Measurements from ENCODE around the gene ADGB. TPM values are rescaled to one million over a fixed set of nuclear protein-coding genes. Genes with fewer than 3 reads are reported as not detected.

The ADGB gene
- total and polyA plus RNA-seq, 9 of the 15 experiments (the other 6 are each of a cell fraction or from before 2014, with no cell fraction given), result not detected

- TF ChIP-seq HNRNPUL1 (IDR thresholded peaks at IDR 0.05; ENCODE audit: low read length) (no peak), ZNF3 (CRISPR knock-in tag; IDR thresholded peaks at IDR 0.05) (no peak), MED1 (CRISPR knock-in tag; IDR thresholded peaks at IDR 0.05; ENCODE audit: borderline replicate concordance) (no peak), ZNF165 (CRISPR knock-in tag; IDR thresholded peaks at IDR 0.05; ENCODE audit: borderline replicate concordance) (peak; percentile 93), RBBP5 (IDR thresholded peaks at IDR 0.05; ENCODE audit: borderline replicate concordance, insufficient read depth, low read length, poor library complexity, severe bottlenecking) (peak; percentile 69), ERF (CRISPR knock-in tag; IDR thresholded peaks at IDR 0.05) (peak; percentile 86; the same call in 1 of the 2 replicates), SIN3A (IDR thresholded peaks at IDR 0.05; ENCODE audit: borderline replicate concordance in 2 of 2, control insufficient read depth in 1 of 2, low read depth in 2 of 2, low read length in 2 of 2) (peak in 1 of 2 experiments; percentile 39; a peak in 1 of 4 replicates), EWSR1 (IDR thresholded peaks at IDR 0.05; ENCODE audit: borderline replicate concordance, low read depth, partially characterized antibody) (no peak), RAD51 (IDR thresholded peaks at IDR 0.05; ENCODE audit: borderline replicate concordance, low read depth) (no peak), SPI1 (IDR thresholded peaks at IDR 0.05; ENCODE audit: borderline replicate concordance, low read depth, low read length) (no peak), GTF2E2 (tag; IDR thresholded peaks at IDR 0.05) (no peak), KDM5B (IDR thresholded peaks at IDR 0.05; ENCODE audit: insufficient replicate concordance, low read depth, low read length) (no peak), CBX2 (IDR thresholded peaks at IDR 0.05; ENCODE audit: insufficient read depth, low read length, poor library complexity, severe bottlenecking) (no peak), GABPB2 (CRISPR knock-in tag; conservative IDR thresholded peaks at IDR 0.05) (no peak), HCFC1 (IDR thresholded peaks at IDR 0.05; ENCODE audit: low read depth, low read length) (peak; percentile 63), E2F3 (CRISPR knock-in tag; IDR thresholded peaks at IDR 0.05) (peak; percentile 77; the same call in 1 of the 2 replicates), ZNF75A (CRISPR knock-in tag; IDR thresholded peaks at IDR 0.05) (peak; percentile 67; the same call in 1 of the 2 replicates), BDP1 (IDR thresholded peaks at IDR 0.05; ENCODE audit: insufficient read depth, insufficient read length) (no peak), ZNF431 (CRISPR knock-in tag; IDR thresholded peaks at IDR 0.05) (peak; percentile 68; the same call in 1 of the 2 replicates)
- TF ChIP-seq, protein P1, sequence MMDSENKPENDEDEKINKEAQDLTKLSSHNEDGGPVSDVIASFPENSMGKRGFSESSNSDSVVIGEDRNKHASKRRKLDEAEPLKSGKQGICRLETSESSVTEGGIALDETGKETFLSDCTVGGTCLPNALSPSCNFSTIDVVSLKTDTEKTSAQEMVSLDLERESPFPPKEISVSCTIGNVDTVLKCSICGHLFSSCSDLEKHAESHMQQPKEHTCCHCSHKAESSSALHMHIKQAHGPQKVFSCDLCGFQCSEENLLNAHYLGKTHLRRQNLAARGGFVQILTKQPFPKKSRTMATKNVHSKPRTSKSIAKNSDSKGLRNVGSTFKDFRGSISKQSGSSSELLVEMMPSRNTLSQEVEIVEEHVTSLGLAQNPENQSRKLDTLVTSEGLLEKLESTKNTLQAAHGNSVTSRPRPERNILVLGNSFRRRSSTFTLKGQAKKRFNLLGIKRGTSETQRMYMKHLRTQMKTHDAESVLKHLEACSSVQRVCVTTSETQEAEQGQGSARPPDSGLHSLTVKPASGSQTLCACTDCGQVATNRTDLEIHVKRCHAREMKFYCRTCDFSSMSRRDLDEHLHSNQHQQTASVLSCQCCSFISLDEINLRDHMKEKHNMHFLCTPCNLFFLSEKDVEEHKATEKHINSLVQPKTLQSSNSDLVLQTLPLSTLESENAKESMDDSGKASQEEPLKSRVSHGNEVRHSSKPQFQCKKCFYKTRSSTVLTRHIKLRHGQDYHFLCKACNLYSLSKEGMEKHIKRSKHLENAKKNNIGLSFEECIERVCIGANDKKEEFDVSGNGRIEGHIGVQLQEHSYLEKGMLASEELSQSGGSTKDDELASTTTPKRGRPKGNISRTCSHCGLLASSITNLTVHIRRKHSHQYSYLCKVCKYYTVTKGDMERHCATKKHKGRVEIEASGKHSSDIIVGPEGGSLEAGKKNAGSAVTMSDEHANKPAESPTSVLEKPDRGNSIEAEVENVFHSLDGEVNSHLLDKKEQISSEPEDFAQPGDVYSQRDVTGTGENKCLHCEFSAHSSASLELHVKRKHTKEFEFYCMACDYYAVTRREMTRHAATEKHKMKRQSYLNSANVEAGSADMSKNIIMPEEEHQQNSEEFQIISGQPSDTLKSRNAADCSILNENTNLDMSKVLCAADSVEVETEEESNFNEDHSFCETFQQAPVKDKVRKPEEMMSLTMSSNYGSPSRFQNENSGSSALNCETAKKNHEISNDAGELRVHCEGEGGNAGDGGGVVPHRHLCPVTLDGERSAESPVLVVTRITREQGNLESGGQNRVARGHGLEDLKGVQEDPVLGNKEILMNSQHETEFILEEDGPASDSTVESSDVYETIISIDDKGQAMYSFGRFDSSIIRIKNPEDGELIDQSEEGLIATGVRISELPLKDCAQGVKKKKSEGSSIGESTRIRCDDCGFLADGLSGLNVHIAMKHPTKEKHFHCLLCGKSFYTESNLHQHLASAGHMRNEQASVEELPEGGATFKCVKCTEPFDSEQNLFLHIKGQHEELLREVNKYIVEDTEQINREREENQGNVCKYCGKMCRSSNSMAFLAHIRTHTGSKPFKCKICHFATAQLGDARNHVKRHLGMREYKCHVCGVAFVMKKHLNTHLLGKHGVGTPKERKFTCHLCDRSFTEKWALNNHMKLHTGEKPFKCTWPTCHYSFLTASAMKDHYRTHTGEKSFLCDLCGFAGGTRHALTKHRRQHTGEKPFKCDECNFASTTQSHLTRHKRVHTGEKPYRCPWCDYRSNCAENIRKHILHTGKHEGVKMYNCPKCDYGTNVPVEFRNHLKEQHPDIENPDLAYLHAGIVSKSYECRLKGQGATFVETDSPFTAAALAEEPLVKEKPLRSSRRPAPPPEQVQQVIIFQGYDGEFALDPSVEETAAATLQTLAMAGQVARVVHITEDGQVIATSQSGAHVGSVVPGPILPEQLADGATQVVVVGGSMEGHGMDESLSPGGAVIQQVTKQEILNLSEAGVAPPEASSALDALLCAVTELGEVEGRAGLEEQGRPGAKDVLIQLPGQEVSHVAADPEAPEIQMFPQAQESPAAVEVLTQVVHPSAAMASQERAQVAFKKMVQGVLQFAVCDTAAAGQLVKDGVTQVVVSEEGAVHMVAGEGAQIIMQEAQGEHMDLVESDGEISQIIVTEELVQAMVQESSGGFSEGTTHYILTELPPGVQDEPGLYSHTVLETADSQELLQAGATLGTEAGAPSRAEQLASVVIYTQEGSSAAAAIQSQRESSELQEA (IDR thresholded peaks at IDR 0.05; ENCODE audit: low read depth), result no peak
Observed at GRCh38 chr6:146857180-146857979, 258.6 kb downstream of the ADGB start (continued).
